Femur (tissue), 1 donor: ENCODE results near the gene HCCS.
"Not testable (repeated sequence)": the region's sequence is repeated elsewhere in the genome, so short reads cannot be mapped to it uniquely, and the experiment has no call there.

ENCODE experiments used
- DNase-seq: peaks from one replicate; pipeline ENCODE4 v3.0.0-alpha.2; 2017

The HCCS gene

GRCh38 chrX:11111037-11111851 lies at the start of gene HCCS:
HCCS (plus strand) TSS chrX:11111332; CDS start chrX:11112061, 729 bp downstream.
- peak; percentile 91 for DNase-seq

DNA sequence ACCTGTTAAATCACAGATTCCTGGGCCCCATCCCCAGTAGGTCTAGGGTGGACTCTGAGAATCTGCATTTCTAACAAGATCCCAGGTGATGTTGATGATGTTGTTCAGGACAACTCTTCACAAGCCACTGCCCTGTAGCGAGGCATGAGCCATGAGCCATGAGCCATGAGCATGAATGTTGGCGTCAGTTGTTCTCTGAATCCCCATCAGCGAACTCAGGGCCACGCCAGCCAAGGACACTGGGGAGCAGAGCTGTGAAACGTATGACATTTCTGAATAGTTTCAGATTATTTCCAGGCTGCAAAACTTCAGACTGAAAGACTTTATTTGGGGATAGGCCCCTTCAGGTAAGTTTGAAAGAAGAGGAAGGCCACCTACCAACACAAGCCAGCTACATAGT lies 46.9 kb upstream of the HCCS start:
- DNase-seq, result no peak

DNA sequence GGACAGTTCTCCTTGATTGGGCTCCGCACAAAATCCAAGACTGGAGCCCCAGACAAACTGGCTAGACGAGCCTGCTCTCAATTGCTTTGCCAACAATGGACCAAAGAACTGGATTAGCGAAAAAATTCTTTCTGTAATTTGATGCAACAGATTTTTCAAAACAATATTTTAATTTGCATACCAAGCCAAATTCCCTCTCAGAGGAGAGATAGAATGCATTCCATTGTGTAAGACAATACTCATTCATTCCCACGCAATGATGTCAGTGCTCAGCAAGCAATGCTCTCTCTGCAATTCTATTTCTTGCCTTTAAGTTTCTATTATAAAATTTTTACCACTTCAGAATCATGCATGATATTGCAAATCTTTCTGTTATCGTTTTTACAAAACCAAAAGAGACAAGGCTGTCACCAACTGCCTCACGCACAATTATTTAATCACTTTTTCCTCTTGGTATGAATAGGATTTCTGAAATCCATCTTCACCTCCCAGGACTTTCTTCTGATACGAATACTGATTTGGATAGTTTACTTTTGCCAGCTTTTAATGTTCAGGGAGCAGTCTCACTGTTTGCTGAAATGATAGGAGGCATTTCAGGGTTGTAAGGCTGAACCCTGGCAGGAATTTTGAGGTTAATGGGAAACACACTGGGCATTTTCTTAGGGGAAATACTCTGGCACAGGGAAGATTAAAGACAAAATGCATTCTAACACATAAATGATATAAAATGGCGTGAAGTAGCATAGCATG lies 46.1 kb upstream of the HCCS start:
- DNase-seq, result no peak

GRCh38 chrX:11066812-11067211 lies 44.3 kb upstream of the HCCS start:
- DNase-seq, result no peak

GRCh38 chrX:11073381-11073780 lies 37.8 kb upstream of the HCCS start:
- DNase-seq, result no peak

- DNase-seq, result peak; percentile 38
These were observed 30.3 kb upstream of the HCCS start for GRCh38 chrX:11080741-11081305.

GRCh38 chrX:11081511-11081910 lies 29.6 kb upstream of the HCCS start:
- peak; percentile 34 for DNase-seq

GRCh38 chrX:11085305-11085704 lies 25.8 kb upstream of the HCCS start:
- DNase-seq, result no peak

DNA sequence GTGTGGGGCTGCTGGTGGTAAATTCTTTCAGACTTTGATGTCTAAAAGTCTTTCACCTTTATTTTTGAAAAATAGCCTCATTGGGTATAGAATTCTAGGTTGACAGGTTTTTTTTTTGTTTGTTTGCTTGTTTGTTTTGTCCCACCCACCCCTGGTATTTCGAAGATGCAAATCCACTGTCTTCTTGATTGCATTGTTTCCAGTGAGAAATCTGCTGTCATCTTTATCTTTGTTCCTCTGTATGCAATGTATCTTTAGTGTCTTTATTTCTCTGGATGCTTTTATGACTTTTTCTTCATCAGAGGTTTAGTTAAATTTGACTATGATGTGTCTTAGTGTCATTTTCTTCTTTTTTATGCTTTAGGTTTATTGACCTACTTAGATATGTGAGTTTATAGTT lies 21.3 kb upstream of the HCCS start:
- no peak for DNase-seq

DNA sequence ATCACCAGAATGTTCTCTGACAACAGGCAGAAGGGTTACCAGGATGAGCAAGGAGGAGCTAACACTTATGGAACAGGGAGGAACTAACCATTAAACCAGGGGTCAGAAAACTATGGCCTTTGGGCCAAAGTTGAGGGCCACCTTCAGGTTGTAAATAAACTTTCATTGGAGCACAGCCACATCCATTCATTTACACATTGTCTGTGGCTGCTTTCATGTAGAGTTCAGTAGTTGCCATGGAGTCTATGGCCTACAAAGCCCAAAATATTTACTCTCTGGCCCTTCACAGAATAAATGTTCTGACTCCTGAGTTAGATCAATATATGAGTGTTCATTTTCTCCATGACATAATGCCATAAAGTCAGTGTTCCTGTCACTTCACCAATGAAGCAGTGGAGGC lies 13.2 kb upstream of the HCCS start:
- no peak for DNase-seq

GRCh38 chrX:11099465-11099864 lies 11.7 kb upstream of the HCCS start:
- DNase-seq, result no peak

GRCh38 chrX:11100281-11101035 lies 10.7 kb upstream of the HCCS start:
- DNase-seq, result peak; percentile 66

DNA sequence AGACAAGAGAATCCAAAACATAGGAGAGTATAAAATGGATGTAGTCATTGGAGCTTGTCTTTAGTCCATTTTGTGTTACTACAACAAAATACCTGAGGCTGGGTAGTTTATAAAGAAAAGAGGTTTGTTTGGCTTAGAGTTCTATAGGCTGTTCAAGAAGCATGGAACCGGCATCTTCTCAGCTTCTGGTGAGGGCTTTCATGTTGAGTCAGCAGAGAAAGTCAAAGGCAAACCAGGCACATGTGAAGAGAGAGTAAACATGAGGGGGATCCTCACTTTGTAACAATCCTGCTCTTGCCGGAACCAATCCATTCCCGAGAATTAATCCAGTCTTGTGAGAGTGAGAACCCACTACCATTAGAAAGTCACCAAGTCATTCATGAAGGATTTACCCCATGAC lies 8.1 kb upstream of the HCCS start:
- DNase-seq, result no peak

DNA sequence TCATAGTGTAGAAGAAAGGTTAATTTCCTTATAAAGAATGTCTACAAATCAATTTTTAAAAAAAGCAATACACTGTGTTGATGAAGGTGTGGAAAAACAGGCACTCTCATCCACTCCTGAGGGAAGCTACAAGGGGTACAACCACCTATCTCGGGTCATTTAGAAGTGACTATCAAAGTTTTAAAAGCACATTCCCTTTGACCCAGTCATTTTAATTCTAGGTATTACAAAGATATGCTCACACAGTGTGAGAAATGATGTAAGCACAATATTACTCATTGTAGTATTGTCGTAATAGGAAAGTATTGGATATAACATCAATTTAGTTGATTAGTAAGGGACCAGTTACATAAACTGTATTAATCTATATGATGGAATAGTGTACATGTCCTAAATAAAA lies 7.4 kb upstream of the HCCS start:
- DNase-seq, result no peak

DNA sequence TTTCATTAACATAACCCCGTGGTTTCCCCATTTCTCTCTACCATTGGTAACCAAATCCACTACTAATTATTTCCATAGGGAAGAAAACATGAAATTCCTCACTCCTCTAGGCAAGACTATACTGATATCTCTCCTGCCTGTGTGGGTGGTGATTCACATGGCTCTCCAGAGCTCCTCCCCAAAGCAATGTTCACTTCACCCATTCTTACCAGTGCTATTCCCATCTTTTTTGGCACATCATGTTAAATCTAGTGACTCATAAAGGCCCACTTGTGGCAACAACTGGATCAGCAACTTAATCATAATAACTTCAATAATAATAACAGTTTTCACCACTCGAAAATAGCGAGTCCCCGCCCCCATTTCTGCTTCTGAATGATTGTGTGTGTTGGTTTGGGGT lies 6.1 kb upstream of the HCCS start:
- DNase-seq, result no peak

DNA sequence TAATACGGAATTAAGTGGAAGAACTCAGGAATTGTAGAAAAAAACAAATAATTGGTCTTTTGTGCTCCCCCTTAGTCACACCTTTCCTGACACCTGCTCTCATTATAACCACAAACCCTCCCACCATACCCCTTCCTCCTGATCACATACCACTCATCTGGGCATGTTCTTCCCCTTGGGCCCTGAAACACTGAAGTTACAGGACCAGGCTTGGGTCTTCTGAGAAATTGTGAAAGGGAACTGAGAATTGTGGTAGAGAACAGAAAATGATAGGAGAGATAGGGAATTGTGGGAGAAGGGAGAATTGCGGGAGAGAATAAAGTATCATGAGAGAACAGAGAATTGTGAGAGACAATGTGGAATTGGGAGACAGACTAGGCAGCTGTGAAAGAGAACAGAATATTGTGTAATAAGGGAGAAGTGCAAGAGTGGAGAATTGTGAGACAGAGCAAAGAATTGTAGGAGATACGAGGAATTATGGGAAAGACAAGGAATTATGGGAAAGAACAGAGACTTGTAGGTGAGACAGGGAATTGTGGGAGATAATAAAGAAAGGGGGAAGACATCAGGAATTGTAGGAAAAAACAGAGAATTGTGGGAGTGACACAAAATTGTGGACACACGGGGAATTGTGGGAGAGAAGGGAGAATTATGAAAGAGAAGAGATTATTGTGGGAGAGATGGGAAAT lies 2.7 kb upstream of the HCCS start:
- no peak for DNase-seq

DNA sequence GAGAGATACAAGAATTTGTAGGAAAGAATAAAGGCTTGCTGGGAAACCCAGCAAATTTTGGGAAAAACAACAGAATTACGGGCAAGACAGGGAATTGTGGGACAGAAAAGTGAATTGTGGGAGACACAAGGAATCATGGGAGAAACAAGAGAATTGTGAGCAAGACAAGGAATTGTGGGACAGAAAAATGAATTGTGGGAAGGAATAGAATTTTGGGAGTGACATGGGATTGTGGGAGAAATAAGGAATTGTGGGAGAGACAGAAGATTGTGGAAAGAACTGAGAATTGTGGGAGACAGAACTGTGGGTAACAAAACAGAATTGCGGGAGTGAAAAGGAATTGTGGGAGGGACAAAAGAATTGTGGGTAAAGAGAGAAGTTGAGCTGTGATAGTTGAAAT lies 1.2 kb upstream of the HCCS start:
- DNase-seq, result no peak

- no peak for DNase-seq
These were observed 815 bp downstream of the HCCS start for GRCh38 chrX:11111947-11112346.

- DNase-seq, result no peak
These were observed 2.6 kb downstream of the HCCS start for GRCh38 chrX:11113731-11114130.

DNA sequence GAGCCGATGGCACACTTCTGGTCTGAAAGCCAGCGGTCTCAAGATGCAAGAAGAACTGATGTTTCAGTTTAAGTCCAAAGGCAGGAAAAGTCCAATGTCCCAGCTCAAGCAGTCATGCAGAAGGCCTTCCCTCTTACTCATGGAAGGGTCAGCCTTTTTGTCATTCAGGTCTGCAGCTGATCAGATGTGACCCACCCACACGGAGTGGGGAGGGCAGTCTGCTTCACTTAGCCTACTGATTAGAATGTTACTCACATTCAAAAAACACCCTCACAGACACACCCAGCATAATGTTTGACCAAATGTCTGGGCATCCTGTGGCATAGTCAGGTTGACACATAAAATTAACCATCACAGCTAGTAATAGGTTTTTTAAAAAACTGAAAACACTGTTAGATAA lies 6.6 kb downstream of the HCCS start:
- no peak for DNase-seq

DNA sequence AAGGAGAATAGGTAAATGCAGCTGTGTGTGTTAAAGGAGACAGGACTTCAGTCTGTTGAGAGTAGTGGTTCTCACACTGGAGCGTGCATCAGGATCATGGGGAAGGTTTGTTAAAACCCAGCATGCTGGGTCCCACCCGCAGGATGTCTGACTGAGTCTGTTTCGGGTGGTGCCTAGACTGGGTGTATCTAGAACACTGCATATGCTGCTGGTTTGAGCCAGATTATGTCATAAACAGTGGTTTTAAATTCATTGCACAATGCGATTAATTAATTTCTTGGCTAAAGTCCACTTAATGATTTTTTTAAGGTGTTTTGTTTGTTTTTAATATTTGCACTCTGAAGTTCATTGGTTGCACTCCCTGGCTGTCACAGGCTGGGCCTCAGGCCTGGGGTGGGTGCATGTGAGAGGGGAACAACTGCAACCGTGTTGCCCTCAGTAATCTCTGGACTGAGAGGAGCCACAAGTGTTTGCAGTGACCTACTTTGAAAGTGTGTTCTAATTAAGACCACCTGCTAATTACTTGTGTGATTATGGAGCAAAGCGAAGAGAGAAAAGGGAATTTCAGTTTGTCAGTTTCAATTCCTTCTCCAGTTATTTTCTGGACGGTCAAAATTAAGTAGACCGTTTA lies 8.3 kb downstream of the HCCS start:
- no peak for DNase-seq

GRCh38 chrX:11123087-11123486 lies 12.0 kb downstream of the HCCS start:
- DNase-seq, result not testable (repeated sequence)
